Fibroblast of skin of right quadriceps (primary cell): Measurements from ENCODE around the gene ID2.

Experiments used
- DNase-seq: peaks from one replicate; pipeline ENCODE4 v3.0.0-alpha.2; 2013

Gene ID2

GRCh38 chr2:8681786-8682692 lies at the start of gene ID2:
TSS of gene ID2 (plus strand) at chr2:8682056. CDS start at chr2:8682166, 110 bp downstream.
- DNase-seq: peak; percentile 100

GRCh38 chr2:8632755-8633154 lies 49.1 kb upstream of the ID2 start:
- DNase-seq: no peak

- no peak for DNase-seq
Observed at GRCh38 chr2:8633186-8633734, 48.6 kb upstream of the ID2 start.

DNA sequence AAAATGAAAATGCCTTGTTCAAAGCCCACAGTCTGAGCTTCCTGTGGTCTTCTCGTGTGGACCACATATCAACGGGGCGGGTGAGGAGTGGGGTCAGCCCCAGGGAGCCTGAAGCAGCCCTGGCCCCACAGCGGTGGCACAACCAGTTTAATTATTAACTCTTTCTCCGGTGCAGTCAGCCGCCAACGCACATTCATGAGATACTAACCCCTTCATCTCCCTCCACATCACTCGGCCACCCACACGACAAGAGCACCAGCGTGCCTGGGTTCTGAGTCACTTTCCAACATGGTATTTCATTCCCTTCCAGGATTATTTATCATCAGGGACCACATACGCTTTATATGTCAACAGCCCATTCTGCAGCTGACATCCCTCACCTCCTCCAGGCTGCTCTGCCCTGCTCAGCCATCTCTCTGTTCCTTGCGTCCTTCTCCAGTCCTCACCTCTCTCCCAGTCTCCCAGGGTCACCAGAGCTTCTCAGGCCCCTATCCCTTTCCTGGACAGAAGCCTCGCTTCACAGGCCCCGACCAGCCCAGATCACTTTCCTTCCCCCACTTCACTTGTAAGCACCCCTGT lies 48.0 kb upstream of the ID2 start:
- DNase-seq: peak; percentile 98

DNA sequence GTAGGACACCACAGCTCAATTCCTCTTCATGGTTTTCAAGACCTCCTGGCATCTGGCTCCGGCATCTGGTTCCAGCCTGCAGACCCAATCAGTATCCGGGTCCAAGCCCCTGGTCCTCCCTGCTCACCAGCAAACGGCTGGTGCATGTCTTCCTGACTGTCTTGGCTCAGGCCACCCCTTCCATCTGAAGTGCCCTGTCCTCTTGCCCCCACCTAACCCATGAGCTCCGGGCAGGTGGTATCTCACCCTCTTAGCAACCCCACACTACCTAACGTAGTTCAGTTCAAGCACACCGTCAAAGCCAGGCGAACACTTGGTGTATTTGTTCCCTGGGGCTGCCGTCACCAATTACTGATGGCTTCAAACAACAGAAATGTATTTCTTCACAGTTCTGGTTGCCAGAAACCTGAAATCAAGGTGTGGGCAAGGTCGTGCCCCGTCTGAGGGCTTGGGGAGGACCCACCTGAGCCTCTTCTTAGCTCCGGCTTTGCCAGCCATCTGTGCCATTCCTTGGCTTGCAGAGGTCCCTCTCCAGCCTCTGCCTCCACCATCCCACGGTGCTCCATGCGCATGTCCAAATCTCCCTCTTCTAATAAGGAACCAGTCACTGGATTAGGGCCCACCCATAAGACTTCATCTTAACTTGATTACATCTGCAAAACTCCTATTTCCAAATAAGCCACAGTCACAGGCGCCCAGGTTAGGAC lies 47.2 kb upstream of the ID2 start:
- DNase-seq: no peak

DNA sequence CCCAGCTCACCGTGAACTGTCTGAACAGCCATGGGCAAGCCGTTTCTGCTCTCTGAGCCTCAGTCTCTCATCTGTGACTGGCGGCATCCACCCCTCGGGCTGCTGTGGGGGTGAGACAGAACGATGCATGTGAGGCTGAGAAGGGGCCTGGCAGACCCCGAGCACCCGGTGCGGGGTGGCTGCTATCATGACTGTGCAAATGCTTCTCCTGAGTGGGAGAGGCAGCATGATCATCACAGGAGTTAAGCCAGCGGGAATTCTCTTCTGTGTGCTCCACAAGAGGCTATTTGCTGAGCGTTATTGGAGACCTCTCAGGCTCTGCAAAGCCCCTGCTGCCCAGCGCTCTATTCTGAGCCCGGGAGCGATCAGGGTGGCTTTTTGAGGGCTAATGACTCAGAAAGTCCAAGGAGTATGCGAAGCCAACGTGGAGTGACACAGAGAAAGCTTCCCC lies 45.8 kb upstream of the ID2 start:
- DNase-seq: peak; percentile 41

GRCh38 chr2:8636721-8637636 lies 44.9 kb upstream of the ID2 start:
- DNase-seq: peak; percentile 67

- DNase-seq: no peak
Observed at GRCh38 chr2:8638327-8638726, 43.5 kb upstream of the ID2 start.

DNA sequence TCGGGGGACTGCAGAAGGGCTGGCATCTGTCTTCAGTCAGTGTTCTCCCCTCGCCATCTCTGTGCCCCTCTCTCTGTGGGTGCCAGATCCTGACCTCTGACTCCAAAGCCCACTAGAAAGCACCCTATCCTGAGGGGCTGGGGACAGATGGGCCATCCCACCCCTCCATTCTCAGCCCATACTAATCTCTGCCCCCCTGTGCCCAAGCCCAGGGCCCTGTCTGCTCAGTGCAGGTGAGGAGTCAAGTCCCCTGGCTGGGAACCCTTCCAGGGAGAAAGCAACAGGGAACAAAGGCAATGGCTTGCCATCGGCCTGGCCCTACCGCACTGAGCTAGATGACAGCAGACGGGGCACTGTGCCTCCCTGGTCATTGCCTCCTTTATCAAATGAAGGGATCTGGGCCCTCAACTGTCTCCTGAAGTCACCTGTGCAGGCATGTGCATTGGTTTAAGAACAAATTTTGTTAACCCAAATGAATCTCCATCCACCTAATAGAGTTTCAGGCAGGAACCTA lies 42.7 kb upstream of the ID2 start:
- no peak for DNase-seq

GRCh38 chr2:8640498-8640897 lies 41.4 kb upstream of the ID2 start:
- no peak for DNase-seq

DNA sequence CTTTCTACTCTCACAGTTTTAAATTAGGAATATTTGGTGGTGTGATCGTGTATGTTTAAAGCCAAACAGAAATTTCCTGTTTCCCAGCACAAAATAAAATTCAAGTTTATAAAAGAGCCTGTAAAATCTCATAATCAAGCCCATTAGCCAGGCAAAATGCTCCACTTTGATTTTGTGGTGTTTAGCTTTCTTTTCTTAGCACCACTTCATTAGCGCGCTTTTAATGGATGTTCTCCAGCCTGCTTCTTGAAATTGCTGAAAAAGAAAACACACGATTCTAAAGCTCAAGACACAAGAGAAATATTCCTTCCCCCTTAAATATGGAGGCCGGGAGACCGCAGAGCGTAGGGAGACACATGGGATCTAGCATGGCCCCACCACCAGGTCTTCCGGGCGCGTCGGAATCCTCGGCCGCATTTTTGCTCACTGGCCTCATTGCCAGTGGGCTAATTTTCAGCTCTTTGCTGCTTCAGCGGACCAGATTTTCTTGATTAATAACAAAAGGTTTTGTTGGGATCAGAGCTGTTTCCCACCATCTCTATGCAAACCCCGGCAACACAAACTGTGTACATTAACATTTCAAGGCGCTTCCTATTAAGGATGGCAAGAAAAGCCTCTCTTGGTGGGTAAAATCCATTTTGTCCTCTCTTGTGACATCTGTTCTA lies 40.4 kb upstream of the ID2 start:
- peak; percentile 46 for DNase-seq

DNA sequence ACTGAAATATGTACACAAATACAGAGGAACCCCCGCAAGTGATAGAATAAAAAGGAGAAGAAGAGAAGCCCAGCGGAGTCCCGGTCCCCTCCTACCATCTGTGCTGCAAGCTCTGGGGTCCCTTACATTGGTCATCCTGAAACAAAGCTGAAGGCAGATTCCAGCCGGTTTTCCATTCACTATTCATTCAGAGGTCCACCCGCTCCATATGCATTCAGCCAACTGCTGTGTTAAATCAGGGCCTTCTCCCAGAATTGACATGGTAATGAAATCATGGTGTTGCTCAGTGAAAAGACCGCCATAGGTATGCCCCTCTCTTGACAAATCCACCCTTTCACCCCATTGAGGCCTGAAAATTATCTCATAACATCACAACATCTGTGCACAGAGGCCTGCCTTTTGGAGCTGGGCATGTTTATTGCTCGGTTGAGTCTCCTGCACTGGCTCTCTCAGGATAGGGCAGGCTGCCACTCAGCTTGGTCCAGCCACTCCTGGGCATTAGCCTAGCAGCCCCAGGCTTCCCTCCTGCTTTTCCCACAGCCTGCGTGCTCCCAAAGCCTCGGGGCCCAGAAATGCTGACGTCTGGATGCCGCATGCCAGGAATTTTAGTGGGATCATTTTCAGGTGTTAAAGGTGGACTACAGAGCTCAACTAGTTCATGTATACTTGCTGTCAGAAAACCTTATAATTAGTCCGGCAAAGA lies 39.3 kb upstream of the ID2 start:
- no peak for DNase-seq

DNA sequence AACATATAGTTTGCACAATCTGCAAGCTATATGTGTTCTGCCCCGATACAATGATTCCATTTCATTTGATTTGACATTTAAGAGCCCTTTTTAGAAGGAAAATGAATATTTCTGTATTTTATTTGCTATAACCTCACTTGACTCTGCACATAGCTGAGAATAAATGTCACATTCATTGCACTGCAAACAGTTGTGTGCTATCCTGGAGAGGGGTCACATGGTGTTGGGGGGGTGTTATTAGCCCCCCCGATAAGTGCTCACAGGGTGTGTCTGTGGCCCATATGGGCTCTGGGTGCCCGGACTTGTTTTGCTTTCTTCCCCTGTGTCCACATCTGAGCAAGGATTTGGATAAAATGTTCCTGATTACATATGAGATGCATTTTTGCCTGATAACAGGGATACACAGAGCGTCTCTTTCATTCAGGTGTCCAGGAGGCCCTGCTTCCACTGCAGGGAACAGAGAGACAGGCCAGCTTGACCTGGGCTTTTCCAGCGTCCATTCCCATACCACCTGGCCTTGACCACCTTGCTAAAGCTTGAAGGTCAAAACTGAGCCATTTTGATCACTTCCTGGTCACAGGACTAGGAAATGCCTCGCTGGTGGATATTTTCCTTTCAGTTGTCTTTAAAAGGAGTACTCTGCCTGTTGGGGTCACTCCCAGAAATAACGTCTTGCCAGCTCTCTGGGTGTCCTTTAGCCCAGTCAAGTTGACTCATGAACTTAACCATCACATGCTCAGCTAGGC lies 38.4 kb upstream of the ID2 start:
- DNase-seq: no peak

GRCh38 chr2:8643996-8644356 lies 37.9 kb upstream of the ID2 start:
- no peak for DNase-seq

DNA sequence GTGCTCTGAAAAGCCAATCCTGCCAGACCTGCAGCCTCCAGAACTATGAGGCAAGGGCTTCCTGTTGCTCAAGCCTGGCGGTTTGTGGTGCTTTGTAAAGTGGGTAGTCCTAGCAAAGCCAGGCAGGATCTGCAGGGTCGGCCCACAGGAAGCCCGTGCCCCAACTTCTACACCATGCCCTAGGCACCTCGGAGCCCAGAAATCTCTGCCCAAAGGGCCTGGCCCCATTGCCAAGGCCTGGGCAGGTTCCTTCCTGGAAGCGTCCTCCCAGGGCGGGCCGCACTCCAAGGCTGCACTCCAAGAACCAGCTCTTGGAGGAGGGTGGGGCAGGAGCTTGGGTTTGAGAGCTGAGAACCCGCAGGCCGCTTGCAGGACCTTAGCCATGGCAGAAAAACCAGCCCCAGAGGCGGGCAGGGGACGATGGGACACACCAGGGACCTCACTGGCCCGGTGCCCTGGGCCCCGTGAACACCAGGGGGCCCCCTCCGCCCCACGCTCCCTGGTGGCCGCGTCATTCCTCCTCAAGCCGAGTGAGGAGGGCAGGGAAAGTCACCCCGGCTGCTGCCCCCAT lies 37.2 kb upstream of the ID2 start:
- no peak for DNase-seq

- no peak for DNase-seq
Observed at GRCh38 chr2:8645176-8645831, 36.6 kb upstream of the ID2 start.

DNA sequence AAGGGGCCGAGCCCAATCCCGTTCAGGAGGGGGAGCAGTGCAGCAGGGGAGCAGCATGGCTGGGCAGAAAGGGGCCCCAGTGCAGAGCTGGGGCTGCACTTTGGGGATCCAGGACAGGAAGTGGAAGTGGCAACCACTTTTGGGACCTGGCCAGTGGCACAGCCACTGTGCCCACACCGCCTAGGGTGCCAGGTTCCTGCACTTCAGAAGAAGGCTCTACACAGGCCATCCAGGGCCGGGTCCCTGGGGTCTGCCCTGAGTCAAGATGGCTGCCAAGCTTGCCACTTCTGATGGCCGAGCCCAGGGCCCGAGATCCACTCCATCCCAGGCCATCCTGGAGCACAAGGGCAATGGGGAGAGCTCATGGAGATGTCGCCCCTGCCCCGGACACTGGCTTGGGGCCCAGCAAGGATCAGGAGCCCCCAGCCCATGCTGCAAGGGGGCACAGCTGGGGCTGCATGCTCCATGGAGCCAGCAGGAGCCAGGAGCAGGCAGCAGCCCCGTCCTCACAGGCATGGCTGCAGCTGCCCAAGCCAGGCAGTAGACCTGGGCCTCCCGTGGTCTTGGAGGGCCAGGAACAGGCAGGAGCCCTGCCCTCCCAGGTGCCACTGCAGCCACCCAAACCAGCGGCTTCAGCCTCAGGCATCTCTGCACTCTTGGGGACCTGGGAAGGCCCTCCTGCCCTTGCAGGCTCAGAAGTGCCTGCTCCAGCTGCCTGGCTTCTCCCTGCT lies 35.0 kb upstream of the ID2 start:
- no peak for DNase-seq

DNA sequence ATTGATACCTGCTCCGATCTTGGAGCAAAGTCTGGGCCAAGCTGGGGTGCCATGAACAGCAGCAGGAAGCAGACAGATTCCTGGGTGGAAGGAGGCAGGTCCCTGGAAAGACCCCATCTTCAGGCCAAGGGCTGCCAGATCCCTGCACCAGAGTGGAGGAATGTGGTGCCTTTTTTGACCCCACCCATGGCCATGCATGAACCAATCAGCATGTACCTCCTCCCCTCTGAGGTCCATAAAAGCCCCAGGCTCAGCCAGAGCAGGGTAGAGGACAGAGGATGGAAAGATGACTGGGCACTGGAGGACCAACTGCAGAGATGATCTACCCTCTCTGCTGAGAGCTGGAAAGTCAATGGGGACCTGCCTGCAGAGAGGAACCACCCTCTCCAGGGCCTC lies 34.4 kb upstream of the ID2 start:
- DNase-seq: no peak
